Aorta (tissue), 5 donors: Measurements from ENCODE around the gene FARP1. TPM values are rescaled to one million over a fixed set of nuclear protein-coding genes. Genes with fewer than 3 reads are reported as not detected.

Experiments used
- ATAC-seq: fragments of 200-7000 bp; cut with Tn5 transposase; one replicate; pipeline ENCODE4 v1.9.1; 2022; ENCODE audit warnings: moderate library complexity; ENCODE audit not compliant: low FRiP score
- DNase-seq, 2 donors: peaks; one replicate each; pipeline ENCODE4 v3.0.0-alpha.2; 2020
- H3K27ac ChIP-seq, 2 donors: one replicate each; pipeline ENCODE4 v1.5.1; 2013; ENCODE audit warnings: low read length in 2 of 2, mild to moderate bottlenecking in 2 of 2, moderate library complexity in 2 of 2, control low read depth in 1 of 2, inconsistent platforms in 1 of 2, low read depth in 1 of 2
- H3K27me3 ChIP-seq, 2 donors: one replicate each; pipeline ENCODE4 v1.6.1; 2013; ENCODE audit warnings: control low read depth in 1 of 2, low read length in 1 of 2, mild to moderate bottlenecking in 1 of 2, moderate library complexity in 1 of 2; ENCODE audit not compliant: insufficient read depth in 2 of 2, control insufficient read depth in 1 of 2
- H3K36me3 ChIP-seq, 2 donors: one replicate each; pipeline ENCODE4 v1.6.1; 2013; ENCODE audit warnings: control low read depth in 1 of 2, low read length in 1 of 2, mild to moderate bottlenecking in 1 of 2; ENCODE audit not compliant: insufficient read depth in 2 of 2, control insufficient read depth in 1 of 2
- H3K4me1 ChIP-seq, 2 donors: one replicate each; pipeline ENCODE4 v1.6.1; 2013; ENCODE audit warnings: low read length in 2 of 2, control low read depth in 1 of 2, mild to moderate bottlenecking in 1 of 2, moderate library complexity in 1 of 2; ENCODE audit not compliant: insufficient read depth in 2 of 2, control insufficient read depth in 1 of 2
- H3K4me3 ChIP-seq, 2 donors: one replicate each; pipeline ENCODE4 v1.5.1; 2013; ENCODE audit warnings: low read length in 2 of 2, control low read depth in 1 of 2, mild to moderate bottlenecking in 1 of 2
- H3K9me3 ChIP-seq: one replicate; pipeline ENCODE4 v1.6.1; 2013; ENCODE audit warnings: mild to moderate bottlenecking, low read length; ENCODE audit not compliant: control insufficient read depth
- WGBS, 2 donors: extraction: QIAGEN DNeasy Blood & Tissue Kit; methylation state at CpG; one replicate each; pipeline ENCODE4 v1.1.7; 2013; 5-methylcytosine and 5-hydroxymethylcytosine counted together
- intact Hi-C, 2 donors: fragments of 100-400 bp; cut with DNase I; formaldehyde crosslinking; loops; one replicate each; pipeline versions ENCODE4 v1.14.2 to v1.15.0; 2022
- polyA plus RNA-seq, 2 donors: library from polyadenylated mRNA; stranded (reverse); fragments of 200-250 nt; gene quantifications; one replicate each; pipeline ENCODE4 v1.2.3, GENCODE V29; 2013
- total RNA-seq, 2 donors: library from RNA; stranded (reverse); fragmentation: NEBNext Ultra II Directional; extraction: Animal tissue kit (Norgen Biotek cat#: 25700); gene quantifications; one replicate each; pipeline ENCODE4 v1.2.1, GENCODE V29; 2021
- donor health status: healthy with polysubstance abuse.
- donor health status: Bipolar disorder and iron deficiency.
- donor health status: DM: no; HTN: no; CAD: no.
- donor health status: DM: no; HTN: no; CAD: no.
- donor health status: DM: yes; HTN: yes; CAD: no.

Gene FARP1
- total and polyA plus RNA-seq, 4 donors, result 3.3 to 41.7 (median 23.7) TPM

DNA sequence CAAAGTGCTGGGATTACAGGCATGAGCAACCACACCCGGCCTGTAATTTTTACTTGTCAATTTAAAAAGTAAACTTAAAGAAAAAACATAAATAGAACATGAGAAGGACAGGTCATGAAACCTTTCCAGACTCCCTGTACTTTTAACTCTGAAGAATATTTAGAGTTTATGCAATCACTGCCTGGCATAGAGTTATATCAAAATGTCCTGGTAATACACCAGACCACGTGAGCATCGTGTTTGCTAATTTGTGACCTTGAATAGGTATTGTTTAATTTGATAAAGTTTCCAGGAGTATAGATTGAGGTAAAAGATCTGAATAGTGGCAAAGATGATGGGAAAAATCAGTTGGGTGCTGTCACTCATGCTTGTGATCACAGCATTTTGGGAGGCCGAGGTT, 115.3 kb downstream of the FARP1 start:
- Histone ChIP-seq H3K4me3 (no peak overlapping the region), H3K27ac (no peak overlapping the region), H3K36me3 (no peaks in the 10 kb centered on the region), H3K4me1 (peaks cover 4 to 7% of the 10 kb centered on the region in 2 donors), H3K9me3 (peaks cover 1% of the 10 kb centered on the region), H3K27me3 (no peaks in the 10 kb centered on the region)
- DNase-seq, result no peak
- WGBS, 2 donors, result 91 to 93% methylated on average over 4 of the region's 4 CpGs
- no peak for ATAC-seq
- intact Hi-C loops, result no loop called here

DNA sequence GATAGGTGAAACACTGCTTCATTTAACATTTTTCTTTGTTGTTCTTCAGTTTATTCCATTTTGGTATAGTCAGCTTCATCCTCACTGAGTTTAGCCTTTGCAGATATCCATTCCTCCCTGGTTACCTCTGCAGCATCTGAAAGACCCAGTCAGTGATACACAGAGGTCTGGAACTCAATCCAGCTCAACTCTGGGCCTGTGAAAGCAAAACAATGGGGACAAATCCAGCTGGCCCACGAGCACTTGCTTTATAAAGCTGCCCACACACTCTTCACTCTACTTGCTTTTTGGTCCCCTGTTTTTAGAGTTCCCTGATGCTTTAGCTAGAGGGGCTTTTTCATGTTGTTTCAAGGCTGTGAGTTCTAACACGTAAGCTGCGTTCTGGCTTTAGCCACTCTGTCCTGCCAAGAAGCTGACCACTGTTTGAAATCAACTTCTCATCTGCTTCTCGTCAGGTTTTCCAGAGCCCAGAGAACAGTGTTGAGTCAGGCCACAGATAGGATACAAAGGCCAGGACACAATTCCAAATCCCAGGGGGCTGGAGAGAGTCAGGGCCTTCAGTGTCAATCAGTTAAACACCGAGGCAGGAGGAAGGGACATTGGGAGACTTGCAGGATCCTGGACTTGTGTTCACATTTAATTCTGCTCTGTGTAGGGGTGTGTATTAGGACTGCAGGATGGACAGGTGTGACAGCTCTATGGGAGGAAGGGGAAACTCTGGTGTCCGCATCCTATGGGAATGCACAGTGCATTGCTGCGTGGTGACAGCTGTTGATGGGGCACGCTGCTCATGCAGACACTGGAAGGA, 117.7 kb downstream of the FARP1 start:
- no peak overlapping the region for H3K4me3 ChIP-seq
- H3K27ac ChIP-seq, result no peak overlapping the region
- no peaks in the 10 kb centered on the region for H3K27me3 ChIP-seq
- ATAC-seq (no peak), DNase-seq (no peak)
- WGBS, 2 donors, result 52 to 55% methylated on average over 8 of the region's 8 CpGs
- no peaks in the 10 kb centered on the region for H3K36me3 ChIP-seq
- no peaks in the 10 kb centered on the region for H3K9me3 ChIP-seq
- intact Hi-C loops, result no loop called here
- no peaks in the 10 kb centered on the region for H3K4me1 ChIP-seq

DNA sequence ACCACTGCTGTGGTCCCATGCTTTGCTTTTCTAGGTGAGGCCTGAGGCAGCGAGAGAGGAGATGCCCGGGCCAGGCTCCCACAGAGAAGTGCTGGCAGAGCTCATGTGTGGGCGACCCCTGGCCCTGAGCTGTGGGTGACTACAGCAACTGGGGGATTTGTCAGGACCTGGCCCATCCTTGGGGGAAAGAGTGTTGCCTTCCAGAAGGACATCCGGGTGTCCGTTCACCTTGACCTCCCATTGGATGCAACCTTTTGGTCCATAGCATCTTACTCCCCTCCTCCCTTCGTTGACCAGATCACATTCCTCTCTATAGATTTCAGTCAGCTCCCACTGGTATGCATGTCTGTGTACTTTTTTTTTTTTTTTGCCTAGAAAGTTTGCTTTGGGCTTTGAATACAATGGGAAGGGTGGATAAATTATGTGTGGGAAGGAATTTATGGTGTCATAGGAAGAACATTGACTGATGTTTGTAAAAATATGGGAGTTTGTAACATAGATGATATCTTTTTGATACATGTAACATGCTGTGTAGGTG, 118.3 kb downstream of the FARP1 start:
- ATAC-seq, result no peak
- no peak overlapping the region for H3K27ac ChIP-seq
- H3K4me3 ChIP-seq, result no peak overlapping the region
- intact Hi-C loops, result no loop called here
- H3K4me1 ChIP-seq, result no peaks in the 10 kb centered on the region
- DNase-seq, result no peak
- 92 to 94% methylated on average over 6 of the region's 6 CpGs for WGBS, 2 donors
- H3K27me3 ChIP-seq, result no peaks in the 10 kb centered on the region
- H3K9me3 ChIP-seq, result no peaks in the 10 kb centered on the region
- no peaks in the 10 kb centered on the region for H3K36me3 ChIP-seq

DNA sequence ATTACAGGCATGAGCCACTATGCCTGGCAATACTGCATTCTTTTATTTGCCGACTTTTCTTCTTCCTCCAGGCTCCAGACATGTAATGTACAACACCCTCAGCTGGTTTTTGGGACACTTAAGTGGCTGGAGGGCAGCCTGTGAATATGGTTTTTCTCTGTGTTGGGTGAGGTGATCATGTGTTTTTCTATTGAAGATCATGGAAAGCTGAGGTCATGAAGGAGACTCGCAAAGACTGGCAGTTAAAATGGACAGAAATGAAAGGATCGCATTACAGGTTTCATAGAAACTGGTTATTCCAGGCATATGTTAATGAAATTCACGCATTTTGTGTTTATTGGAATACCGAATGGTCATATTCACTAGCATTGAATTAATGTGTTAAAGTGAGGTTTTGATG, 119.4 kb downstream of the FARP1 start:
- no peak for ATAC-seq
- H3K27me3 ChIP-seq, result no peaks in the 10 kb centered on the region
- DNase-seq, result no peak
- 92 to 93% methylated on average over 5 of the region's 5 CpGs for WGBS, 2 donors
- intact Hi-C loops, result no loop called here
- no peaks in the 10 kb centered on the region for H3K4me1 ChIP-seq
- no peak overlapping the region for H3K4me3 ChIP-seq
- H3K9me3 ChIP-seq, result no peaks in the 10 kb centered on the region
- H3K36me3 ChIP-seq, result no peaks in the 10 kb centered on the region
- H3K27ac ChIP-seq, result no peak overlapping the region

GRCh38 chr13:98263841-98264240, 120.9 kb downstream of the FARP1 start:
- no peak for ATAC-seq

GRCh38 chr13:98264877-98265276, 122.0 kb downstream of the FARP1 start:
- Histone ChIP-seq H3K4me1 (no peaks in the 10 kb centered on the region), H3K36me3 (no peaks in the 10 kb centered on the region), H3K4me3 (no peak overlapping the region), H3K27me3 (no peaks in the 10 kb centered on the region), H3K27ac (no peak overlapping the region), H3K9me3 (no peaks in the 10 kb centered on the region)
- no peak for ATAC-seq
- 94 to 95% methylated on average over 5 of the region's 5 CpGs for WGBS, 2 donors
- intact Hi-C loops, result no loop called here
- DNase-seq, result no peak

More at GRCh38 chr13:98263841-98264240, 120.9 kb downstream of the FARP1 start:
- DNase-seq, result no peak
- Histone ChIP-seq H3K4me3 (no peak overlapping the region), H3K4me1 (no peaks in the 10 kb centered on the region), H3K27me3 (no peaks in the 10 kb centered on the region), H3K36me3 (no peaks in the 10 kb centered on the region), H3K27ac (no peak overlapping the region), H3K9me3 (no peaks in the 10 kb centered on the region)
- intact Hi-C loops, result no loop called here
- WGBS, 2 donors, result 87 to 89% methylated on average over 2 of the region's 2 CpGs

GRCh38 chr13:98265692-98266551, 123.0 kb downstream of the FARP1 start:
- no peak for DNase-seq
- no peak overlapping the region for H3K27ac ChIP-seq
- 65 to 78% methylated on average over 10 of the region's 10 CpGs for WGBS, 2 donors
- no peaks in the 10 kb centered on the region for H3K4me1 ChIP-seq
- intact Hi-C loops, result no loop called here
- H3K9me3 ChIP-seq, result no peaks in the 10 kb centered on the region
- no peak for ATAC-seq
- H3K27me3 ChIP-seq, result no peaks in the 10 kb centered on the region
- H3K4me3 ChIP-seq, result no peak overlapping the region
- H3K36me3 ChIP-seq, result no peaks in the 10 kb centered on the region

GRCh38 chr13:98267080-98267912, 124.4 kb downstream of the FARP1 start:
- Histone ChIP-seq H3K4me3 (no peak overlapping the region), H3K27ac (no peak overlapping the region), H3K4me1 (no peaks in the 10 kb centered on the region), H3K9me3 (no peaks in the 10 kb centered on the region), H3K36me3 (no peaks in the 10 kb centered on the region), H3K27me3 (no peaks in the 10 kb centered on the region)
- no peak for DNase-seq
- intact Hi-C loops, result no loop called here
- ATAC-seq, result no peak
- WGBS, 2 donors, result 74 to 82% methylated on average over 18 of the region's 18 CpGs
